Measurements from ENCODE around the gene DCAF11. TPM values are rescaled to one million over a fixed set of nuclear protein-coding genes. Genes with fewer than 3 reads are reported as not detected.

Gene DCAF11
- total and polyA plus RNA-seq, 2 of the 13 experiments (the other 11 are each of a cell fraction or from before 2014, with no cell fraction given): 150 to 257 TPM

GRCh38 chr14:24146978-24147760 is 32.6 kb downstream of the DCAF11 start, which contains the start of gene RNF31 (continued):
- TF ChIP-seq ZBTB37 (CRISPR knock-in tag; IDR thresholded peaks at IDR 0.05): peak; percentile 25; the same call in 1 of the 2 replicates
- TF ChIP-seq ZNF3 (CRISPR knock-in tag; IDR thresholded peaks at IDR 0.05): 0 out of 2 replicates have a peak, but pooled peaks have one; percentile 64
- TF ChIP-seq ZNF138 (CRISPR knock-in tag; IDR thresholded peaks at IDR 0.05; ENCODE audit: low read depth): peak; percentile 63; the same call in 1 of the 2 replicates
- TF ChIP-seq ZNF775 (CRISPR knock-in tag; IDR thresholded peaks at IDR 0.05; ENCODE audit: borderline replicate concordance): no peak
- TF ChIP-seq ZNF782 (CRISPR knock-in tag; IDR thresholded peaks at IDR 0.05; ENCODE audit: borderline replicate concordance): peak; percentile 96; the same call in 1 of the 2 replicates
- 0 out of 2 replicates have a peak, but pooled peaks have one; percentile 11 for TF ChIP-seq NR3C1 (CRISPR knock-in tag; IDR thresholded peaks at IDR 0.05)
- peak; percentile 75 for TF ChIP-seq TAF1 (CRISPR knock-in tag; IDR thresholded peaks at IDR 0.05)
- TF ChIP-seq GPBP1L1 (CRISPR knock-in tag; IDR thresholded peaks at IDR 0.05): no peak
- peak; percentile 68 for TF ChIP-seq ETV6 (CRISPR knock-in tag; conservative IDR thresholded peaks at IDR 0.05)
- peak; percentile 53; the same call in 1 of the 2 replicates for TF ChIP-seq CREM (IDR thresholded peaks at IDR 0.05)
- TF ChIP-seq CREM (CRISPR knock-in tag; IDR thresholded peaks at IDR 0.05): no peak
- TF ChIP-seq MTA3 (CRISPR knock-in tag; IDR thresholded peaks at IDR 0.05): no peak
- peak; percentile 58 for TF ChIP-seq KMT2A (CRISPR knock-in tag; IDR thresholded peaks at IDR 0.05)
- TF ChIP-seq, protein P1, sequence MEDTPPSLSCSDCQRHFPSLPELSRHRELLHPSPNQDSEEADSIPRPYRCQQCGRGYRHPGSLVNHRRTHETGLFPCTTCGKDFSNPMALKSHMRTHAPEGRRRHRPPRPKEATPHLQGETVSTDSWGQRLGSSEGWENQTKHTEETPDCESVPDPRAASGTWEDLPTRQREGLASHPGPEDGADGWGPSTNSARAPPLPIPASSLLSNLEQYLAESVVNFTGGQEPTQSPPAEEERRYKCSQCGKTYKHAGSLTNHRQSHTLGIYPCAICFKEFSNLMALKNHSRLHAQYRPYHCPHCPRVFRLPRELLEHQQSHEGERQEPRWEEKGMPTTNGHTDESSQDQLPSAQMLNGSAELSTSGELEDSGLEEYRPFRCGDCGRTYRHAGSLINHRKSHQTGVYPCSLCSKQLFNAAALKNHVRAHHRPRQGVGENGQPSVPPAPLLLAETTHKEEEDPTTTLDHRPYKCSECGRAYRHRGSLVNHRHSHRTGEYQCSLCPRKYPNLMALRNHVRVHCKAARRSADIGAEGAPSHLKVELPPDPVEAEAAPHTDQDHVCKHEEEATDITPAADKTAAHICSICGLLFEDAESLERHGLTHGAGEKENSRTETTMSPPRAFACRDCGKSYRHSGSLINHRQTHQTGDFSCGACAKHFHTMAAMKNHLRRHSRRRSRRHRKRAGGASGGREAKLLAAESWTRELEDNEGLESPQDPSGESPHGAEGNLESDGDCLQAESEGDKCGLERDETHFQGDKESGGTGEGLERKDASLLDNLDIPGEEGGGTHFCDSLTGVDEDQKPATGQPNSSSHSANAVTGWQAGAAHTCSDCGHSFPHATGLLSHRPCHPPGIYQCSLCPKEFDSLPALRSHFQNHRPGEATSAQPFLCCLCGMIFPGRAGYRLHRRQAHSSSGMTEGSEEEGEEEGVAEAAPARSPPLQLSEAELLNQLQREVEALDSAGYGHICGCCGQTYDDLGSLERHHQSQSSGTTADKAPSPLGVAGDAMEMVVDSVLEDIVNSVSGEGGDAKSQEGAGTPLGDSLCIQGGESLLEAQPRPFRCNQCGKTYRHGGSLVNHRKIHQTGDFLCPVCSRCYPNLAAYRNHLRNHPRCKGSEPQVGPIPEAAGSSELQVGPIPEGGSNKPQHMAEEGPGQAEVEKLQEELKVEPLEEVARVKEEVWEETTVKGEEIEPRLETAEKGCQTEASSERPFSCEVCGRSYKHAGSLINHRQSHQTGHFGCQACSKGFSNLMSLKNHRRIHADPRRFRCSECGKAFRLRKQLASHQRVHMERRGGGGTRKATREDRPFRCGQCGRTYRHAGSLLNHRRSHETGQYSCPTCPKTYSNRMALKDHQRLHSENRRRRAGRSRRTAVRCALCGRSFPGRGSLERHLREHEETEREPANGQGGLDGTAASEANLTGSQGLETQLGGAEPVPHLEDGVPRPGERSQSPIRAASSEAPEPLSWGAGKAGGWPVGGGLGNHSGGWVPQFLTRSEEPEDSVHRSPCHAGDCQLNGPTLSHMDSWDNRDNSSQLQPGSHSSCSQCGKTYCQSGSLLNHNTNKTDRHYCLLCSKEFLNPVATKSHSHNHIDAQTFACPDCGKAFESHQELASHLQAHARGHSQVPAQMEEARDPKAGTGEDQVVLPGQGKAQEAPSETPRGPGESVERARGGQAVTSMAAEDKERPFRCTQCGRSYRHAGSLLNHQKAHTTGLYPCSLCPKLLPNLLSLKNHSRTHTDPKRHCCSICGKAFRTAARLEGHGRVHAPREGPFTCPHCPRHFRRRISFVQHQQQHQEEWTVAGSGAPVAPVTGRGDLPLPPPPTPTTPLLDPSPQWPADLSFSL (CRISPR knock-in tag; IDR thresholded peaks at IDR 0.05): no peak
- TF ChIP-seq NFATC3 (CRISPR knock-in tag; IDR thresholded peaks at IDR 0.05): no peak; the same call in 1 of the 2 replicates
- TF ChIP-seq KAT2B (IDR thresholded peaks at IDR 0.05; ENCODE audit: borderline replicate concordance, low read depth, low read length): no peak
- TF ChIP-seq ATF7 (IDR thresholded peaks at IDR 0.05): no peak
- TF ChIP-seq ATF7 (CRISPR knock-in tag; IDR thresholded peaks at IDR 0.05): no peak
- TF ChIP-seq PLRG1 (conservative IDR thresholded peaks at IDR 0.05): no peak
- TF ChIP-seq FUBP1 (CRISPR knock-in tag; IDR thresholded peaks at IDR 0.05; ENCODE audit: borderline replicate concordance): 0 out of 2 replicates have a peak, but pooled peaks have one; percentile 19
